ENCODE data around the gene LRRC71. TPM values are rescaled to one million over a fixed set of nuclear protein-coding genes. Genes with fewer than 3 reads are reported as not detected.

LRRC71 gene
- total and polyA plus RNA-seq, 2 of the 13 experiments (the other 11 are each of a cell fraction or from before 2014, with no cell fraction given) = not detected

DNA sequence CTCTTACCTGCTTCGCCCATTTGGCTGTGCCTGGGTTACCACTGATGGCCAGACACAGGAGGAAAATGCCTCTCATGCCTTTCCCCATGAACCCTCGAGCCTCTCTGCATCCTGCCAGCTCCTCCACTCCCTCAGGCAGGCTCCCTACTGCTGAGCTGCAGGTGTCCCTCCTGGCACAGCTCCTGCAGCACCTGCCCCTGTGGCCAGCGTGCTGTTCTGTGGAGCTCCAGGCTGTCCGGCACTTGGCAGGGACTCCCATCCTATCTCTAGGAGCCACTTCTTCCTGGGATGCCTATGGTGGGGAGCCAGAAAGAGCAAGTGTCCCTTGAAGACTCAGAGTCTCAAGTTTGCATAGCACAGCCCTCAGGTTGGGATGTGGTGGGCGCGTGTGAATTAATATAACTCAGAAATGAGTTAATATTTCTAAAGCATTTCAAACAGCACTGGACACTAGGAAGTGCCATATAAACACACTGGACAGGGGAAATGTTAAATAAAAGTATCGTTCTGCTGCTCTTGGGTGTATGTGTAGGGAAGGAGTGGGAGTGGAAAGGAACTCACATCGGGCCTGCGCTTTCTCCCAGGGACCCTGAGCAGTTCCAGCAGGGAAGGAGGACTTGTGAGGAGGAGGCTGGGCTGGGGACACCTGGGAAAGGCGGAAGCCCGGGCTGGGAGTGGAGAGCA is 2.7 kb downstream of the LRRC71 start:
- POLR2A ChIA-PET = no interaction called here
- H3K27me3 ChIP-seq (ENCODE audit: control insufficient read depth in 1 of 2, insufficient read depth in 2 of 2, low read length in 2 of 2) = peaks cover 26 to 81% of the 10 kb centered on the region in 2 experiments
- no TSS peak for BruUV-seq (replicated peaks)
- no peaks in the 10 kb centered on the region for H3K36me3 ChIP-seq (replicated peaks in 1 of 2; ENCODE audit: control insufficient read depth in 1 of 2, insufficient read depth in 2 of 2, low read length in 2 of 2)
- no peaks in the 10 kb centered on the region for H3K79me2 ChIP-seq (ENCODE audit: insufficient read depth, low read length)
- FAIRE-seq = no peak
- peaks cover 16% of the 10 kb centered on the region; the same call in 1 of the 2 replicates for H3K4me1 ChIP-seq (ENCODE audit: insufficient read depth, low read length)
- TF ChIP-seq, protein P1, sequence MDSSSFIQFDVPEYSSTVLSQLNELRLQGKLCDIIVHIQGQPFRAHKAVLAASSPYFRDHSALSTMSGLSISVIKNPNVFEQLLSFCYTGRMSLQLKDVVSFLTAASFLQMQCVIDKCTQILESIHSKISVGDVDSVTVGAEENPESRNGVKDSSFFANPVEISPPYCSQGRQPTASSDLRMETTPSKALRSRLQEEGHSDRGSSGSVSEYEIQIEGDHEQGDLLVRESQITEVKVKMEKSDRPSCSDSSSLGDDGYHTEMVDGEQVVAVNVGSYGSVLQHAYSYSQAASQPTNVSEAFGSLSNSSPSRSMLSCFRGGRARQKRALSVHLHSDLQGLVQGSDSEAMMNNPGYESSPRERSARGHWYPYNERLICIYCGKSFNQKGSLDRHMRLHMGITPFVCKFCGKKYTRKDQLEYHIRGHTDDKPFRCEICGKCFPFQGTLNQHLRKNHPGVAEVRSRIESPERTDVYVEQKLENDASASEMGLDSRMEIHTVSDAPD (CRISPR knock-in tag; IDR thresholded peaks at IDR 0.05) = no peak
- TF ChIP-seq NFIC (IDR thresholded peaks at IDR 0.05; ENCODE audit: low read length) (no peak), SMARCE1 (IDR thresholded peaks at IDR 0.05; ENCODE audit: borderline replicate concordance) (no peak), DPF2 (CRISPR knock-in tag; IDR thresholded peaks at IDR 0.05; ENCODE audit: borderline replicate concordance, low read depth) (no peak), SALL1 (CRISPR knock-in tag; IDR thresholded peaks at IDR 0.05) (no peak), ZNF589 (CRISPR knock-in tag; conservative IDR thresholded peaks at IDR 0.05) (no peak), RFXAP (CRISPR knock-in tag; IDR thresholded peaks at IDR 0.05; ENCODE audit: borderline replicate concordance) (no peak)
- TF ChIP-seq, protein P2, sequence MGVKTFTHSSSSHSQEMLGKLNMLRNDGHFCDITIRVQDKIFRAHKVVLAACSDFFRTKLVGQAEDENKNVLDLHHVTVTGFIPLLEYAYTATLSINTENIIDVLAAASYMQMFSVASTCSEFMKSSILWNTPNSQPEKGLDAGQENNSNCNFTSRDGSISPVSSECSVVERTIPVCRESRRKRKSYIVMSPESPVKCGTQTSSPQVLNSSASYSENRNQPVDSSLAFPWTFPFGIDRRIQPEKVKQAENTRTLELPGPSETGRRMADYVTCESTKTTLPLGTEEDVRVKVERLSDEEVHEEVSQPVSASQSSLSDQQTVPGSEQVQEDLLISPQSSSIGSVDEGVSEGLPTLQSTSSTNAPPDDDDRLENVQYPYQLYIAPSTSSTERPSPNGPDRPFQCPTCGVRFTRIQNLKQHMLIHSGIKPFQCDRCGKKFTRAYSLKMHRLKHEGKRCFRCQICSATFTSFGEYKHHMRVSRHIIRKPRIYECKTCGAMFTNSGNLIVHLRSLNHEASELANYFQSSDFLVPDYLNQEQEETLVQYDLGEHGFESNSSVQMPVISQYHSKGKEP (CRISPR knock-in tag; IDR thresholded peaks at IDR 0.05) = no peak
- no peak for DNase-seq (ENCODE audit: low spot score)
- no peak overlapping the region for H3K9ac ChIP-seq (ENCODE audit: insufficient read depth, low read depth, low read length)
- ATAC-seq = no peak
- no peak overlapping the region for H3K4me3 ChIP-seq (replicated peaks in 1 of 3; ENCODE audit: insufficient read depth in 1 of 3, low read depth in 2 of 3, low read length in 3 of 3)
- no peak overlapping the region for H3K27ac ChIP-seq (ENCODE audit: extremely low read length, insufficient read depth, low read length)
- H2AFZ ChIP-seq (ENCODE audit: low read length) = no peak overlapping the region
- WGBS (ENCODE audit: low lambda C conversion rate) = 8% methylated on average over 10 of the region's 11 CpGs
- CTCF ChIA-PET (ENCODE audit: low intra/inter-chr PET ratio, low total read pairs) = no interaction called here
- 0 out of 2 replicates have a peak, but pooled peaks cover 4% of the 10 kb centered on the region for H4K20me1 ChIP-seq (ENCODE audit: insufficient read depth, low read length)
- peak overlapping the region; percentile 39; the same call in 1 of the 2 replicates for H3K4me2 ChIP-seq (ENCODE audit: low read depth, low read length)
- in situ Hi-C loops (cut with HindIII; ENCODE audit: extremely low pct_ligation_motif_present, low pct_unique_long_range_greater_than_20kb) = loop anchor here (10.0 kb wide), 1 partner anchor 228 kb away; no protein-coding TSS in a partner anchor
- H3K9me3 ChIP-seq (ENCODE audit: low read length) = no peaks in the 10 kb centered on the region
- intact Hi-C loops (cut with micrococcal nuclease; ENCODE audit: unreplicated experiment) = no loop called here

Data from HepG2 (cell line).